Panc1 (cell line): ENCODE data around the gene NOS1AP.

Source experiments
- CTCF ChIP-seq: fragments of 450-650 bp; IDR thresholded peaks from 2 replicates; pipeline ENCODE4 v1.5.1; 2017; ENCODE audit warnings: mild to moderate bottlenecking
- POLR2AphosphoS5 ChIP-seq: IDR thresholded peaks from 2 replicates; pipeline ENCODE4 v1.6.1; 2012; ENCODE audit warnings: mild to moderate bottlenecking, low read depth, low read length, moderate library complexity
- REST ChIP-seq, 2 experiments: IDR thresholded peaks; 2 replicates each; pipeline ENCODE4 v1.6.1; 2011 to 2012; ENCODE audit warnings: low read depth in 2 of 2, control low read depth in 1 of 2, low read length in 1 of 2, mild to moderate bottlenecking in 1 of 2, moderate library complexity in 1 of 2; ENCODE audit not compliant: insufficient read depth in 1 of 2
- SIN3A ChIP-seq: IDR thresholded peaks from 2 replicates; pipeline ENCODE4 v1.6.1; 2012; ENCODE audit warnings: low read depth, mild to moderate bottlenecking, low read length, moderate library complexity, borderline replicate concordance; ENCODE audit not compliant: insufficient read depth
- TCF7L2 ChIP-seq: IDR thresholded peaks from 2 replicates; pipeline ENCODE4 v1.6.1; 2011; ENCODE audit warnings: mild to moderate bottlenecking, low read depth, low read length, inconsistent platforms

- TF ChIP-seq POLR2AphosphoS5: no peak
- no peak for TF ChIP-seq CTCF
- no peak for TF ChIP-seq REST (IDR thresholded peaks at IDR 0.05; ENCODE audit: insufficient read depth in 1 of 2, low read depth in 2 of 2, low read length in 1 of 2)
- no peak for TF ChIP-seq SIN3A
- no peak for TF ChIP-seq TCF7L2
These were observed 167.1 kb downstream of the NOS1AP start for GRCh38 chr1:162236618-162237017.
